MCF 10A (cell line): ENCODE results near the gene FDX1. TPM values are rescaled to one million over a fixed set of nuclear protein-coding genes. Genes with fewer than 3 reads are reported as not detected.
A peak's percentile ranks its signal among the peaks of the same experiment; 100 is the strongest.

Source experiments
- BruUV-seq: library from RNA; stranded (reverse); fragments of 400-500 nt; replicated peaks from 2 replicates; lab custom pipeline; 2021; lab: Mats Ljungman, UMichigan
- CTCF ChIA-PET: fragments of 300-600 bp; sonication (Branson Sonifier 250); formaldehyde crosslinking; extraction: SDS; loops from one replicate; lab custom pipeline; 2021; ENCODE audit warnings: antibody characterized with exemption, inconsistent platforms; lab: Yijun Ruan, JAX
- POLR2A ChIA-PET: fragments of 300-600, 350-650 bp; sonication (Branson Sonifier 250); formaldehyde crosslinking; extraction: SDS; loops from one replicate; lab custom pipeline; 2020; ENCODE audit warnings: antibody characterized with exemption, inconsistent platforms; lab: Yijun Ruan, JAX
- DNase-seq: peaks from one replicate; pipeline ENCODE4 v3.0.0-alpha.2; 2018; ENCODE audit not compliant: unreplicated experiment
- H3K27ac Mint-ChIP-seq: one replicate; pipeline ENCODE4 v1.8.0; 2022; ENCODE audit warnings: mild to moderate bottlenecking, low read depth, mixed read lengths; ENCODE audit not compliant: unreplicated experiment
- H3K27me3 Mint-ChIP-seq: one replicate; pipeline ENCODE4 v1.8.0; 2022; ENCODE audit warnings: mixed read lengths; ENCODE audit not compliant: insufficient read depth, unreplicated experiment
- H3K36me3 Mint-ChIP-seq: one replicate; pipeline ENCODE4 v1.8.0; 2022; ENCODE audit warnings: mild to moderate bottlenecking, moderate library complexity, mixed read lengths; ENCODE audit not compliant: insufficient read depth, unreplicated experiment
- H3K4me1 Mint-ChIP-seq: one replicate; pipeline ENCODE4 v1.8.0; 2022; ENCODE audit warnings: mixed read lengths; ENCODE audit not compliant: insufficient read depth, unreplicated experiment
- H3K4me3 Mint-ChIP-seq: one replicate; pipeline ENCODE4 v1.8.0; 2022; ENCODE audit warnings: mild to moderate bottlenecking, moderate library complexity, mixed read lengths; ENCODE audit not compliant: unreplicated experiment
- H3K9me3 Mint-ChIP-seq: one replicate; pipeline ENCODE4 v1.8.0; 2022; ENCODE audit warnings: mixed read lengths; ENCODE audit not compliant: unreplicated experiment
- CTCF ChIP-seq: fragments of 200-600 bp; IDR thresholded peaks from one replicate; pipeline ENCODE4 v1.8.0; 2022; ENCODE audit warnings: antibody characterized with exemption, mild to moderate bottlenecking; ENCODE audit not compliant: unreplicated experiment
- intact Hi-C: fragments of 100-400 bp; cut with micrococcal nuclease; formaldehyde crosslinking; loops from 2 replicates; pipeline ENCODE4 v1.14.1; 2022
- total RNA-seq: library from RNA; stranded (reverse); gene quantifications from 2 replicates; pipeline ENCODE4 v1.2.3, GENCODE V29; 2022

The FDX1 gene
- total RNA-seq, 1 experiment from 2014 or later: 21.1 TPM

- no peaks in the 10 kb centered on the region for H3K9me3 Mint-ChIP-seq
- ChIA-PET POLR2A (no interaction called here), CTCF (no interaction called here)
- TF ChIP-seq CTCF: no peak
- intact Hi-C loops: no loop called here
- BruUV-seq: no TSS peak
- no peak overlapping the region for H3K27ac Mint-ChIP-seq
- peaks cover 11% of the 10 kb centered on the region for H3K36me3 Mint-ChIP-seq
- DNase-seq: no peak
- H3K27me3 Mint-ChIP-seq: no peaks in the 10 kb centered on the region
- H3K4me3 Mint-ChIP-seq: no peak overlapping the region
- H3K4me1 Mint-ChIP-seq: no peaks in the 10 kb centered on the region
Measured at GRCh38 chr11:110453684-110454354, 24.1 kb downstream of the FDX1 start.

DNA sequence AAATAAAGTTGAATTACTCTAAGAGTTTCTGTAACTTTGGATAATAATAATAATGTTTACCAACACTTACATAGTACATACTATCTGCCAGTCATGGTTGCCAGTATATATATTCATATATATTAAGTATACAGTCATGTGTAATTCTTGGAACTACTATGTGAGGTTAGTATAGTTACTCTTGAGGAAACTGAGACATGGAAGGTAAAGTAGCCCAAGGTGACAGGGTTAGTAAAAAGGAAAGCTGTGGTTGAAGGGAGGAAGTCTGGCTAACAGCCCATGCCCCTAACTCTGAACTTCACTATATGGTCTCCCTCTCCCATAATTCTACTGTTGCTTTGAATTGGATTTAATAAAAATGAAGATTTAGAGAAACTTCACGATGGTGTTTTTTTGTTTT lies 24.9 kb downstream of the FDX1 start:
- no peak for TF ChIP-seq CTCF
- ChIA-PET CTCF (interaction anchor here (0.7 kb wide), 1 partner anchor 555 kb away, joined by 3 read pairs; no protein-coding TSS in a partner anchor), POLR2A (interaction anchor here (0.7 kb wide), 1 partner anchor 24 kb away, joined by 3 read pairs; no protein-coding TSS in a partner anchor)
- no peaks in the 10 kb centered on the region for H3K4me1 Mint-ChIP-seq
- H3K27me3 Mint-ChIP-seq: no peaks in the 10 kb centered on the region
- BruUV-seq: no TSS peak
- peaks cover 16% of the 10 kb centered on the region for H3K36me3 Mint-ChIP-seq
- no peaks in the 10 kb centered on the region for H3K9me3 Mint-ChIP-seq
- intact Hi-C loops: no loop called here
- no peak overlapping the region for H3K4me3 Mint-ChIP-seq
- DNase-seq: no peak
- H3K27ac Mint-ChIP-seq: no peak overlapping the region

DNA sequence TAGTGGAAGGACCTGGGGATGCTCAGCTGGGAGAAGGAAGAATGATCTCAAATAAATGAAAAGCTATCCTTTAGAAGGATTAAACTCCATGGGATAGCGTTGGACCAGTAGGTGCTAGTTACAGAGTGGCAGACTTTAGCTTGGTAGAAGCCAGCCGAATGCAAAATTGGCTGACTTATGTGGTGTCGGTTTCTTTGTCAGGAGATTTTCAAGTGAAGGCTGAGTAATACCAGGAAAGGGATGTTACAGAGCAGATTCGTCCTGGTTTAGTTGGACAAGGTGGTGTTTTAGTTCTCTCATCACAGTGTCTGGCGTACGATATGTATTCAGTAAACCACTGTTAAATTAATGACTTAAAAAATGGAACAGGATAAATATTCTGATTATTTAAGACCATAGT lies 26.0 kb downstream of the FDX1 start:
- intact Hi-C loops: no loop called here
- Mint-ChIP-seq H3K27me3 (no peaks in the 10 kb centered on the region), H3K36me3 (peaks cover 20% of the 10 kb centered on the region), H3K4me3 (no peak overlapping the region), H3K4me1 (no peaks in the 10 kb centered on the region), H3K27ac (no peak overlapping the region), H3K9me3 (no peaks in the 10 kb centered on the region)
- BruUV-seq: no TSS peak
- POLR2A ChIA-PET: interaction anchor here (0.7 kb wide), 1 partner anchor 10 kb away, joined by 3 read pairs; no protein-coding TSS in a partner anchor
- CTCF ChIA-PET: interaction anchor here (0.6 to 1.0 kb wide), 3 partner anchors 127 to 775 kb away, joined by 3 to 5 read pairs (median 3); no protein-coding TSS in a partner anchor
- no peak for TF ChIP-seq CTCF
- no peak for DNase-seq

DNA sequence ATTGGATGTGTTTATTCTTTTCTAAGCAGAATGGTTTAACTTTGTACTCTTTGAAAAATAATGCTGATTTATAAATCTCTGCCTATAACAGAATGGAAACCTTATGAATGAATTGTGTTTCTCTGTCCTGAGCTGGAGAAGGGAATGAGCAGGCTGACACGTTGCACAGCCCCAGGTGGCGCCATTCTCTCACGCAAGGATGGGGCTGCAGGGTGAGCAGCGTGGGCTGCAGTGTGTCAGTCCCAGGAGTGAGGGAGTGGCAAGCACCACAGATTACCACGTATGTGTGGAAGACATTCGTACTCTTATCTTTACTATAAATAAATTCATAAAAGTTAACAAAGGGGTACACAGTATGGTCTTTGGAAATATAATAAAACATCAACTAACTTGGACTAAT lies 33.4 kb downstream of the FDX1 start:
- ChIA-PET CTCF (interaction anchor here (1.2 to 2.3 kb wide), 3 partner anchors 18 to 767 kb away, joined by 4 to 19 read pairs (median 7); no protein-coding TSS in a partner anchor), POLR2A (interaction anchor here (0.9 kb wide), 1 partner anchor 767 kb away, joined by 3 read pairs; no protein-coding TSS in a partner anchor)
- no TSS peak for BruUV-seq
- no peak overlapping the region for H3K27ac Mint-ChIP-seq
- peak; percentile 52 for DNase-seq
- no peaks in the 10 kb centered on the region for H3K27me3 Mint-ChIP-seq
- H3K4me1 Mint-ChIP-seq: no peaks in the 10 kb centered on the region
- intact Hi-C loops: loop anchor here (1.0 to 10.0 kb wide), 2 partner anchors 767 to 972 kb away; no protein-coding TSS in a partner anchor
- peak; percentile 49 for TF ChIP-seq CTCF
- peaks cover 44% of the 10 kb centered on the region for H3K36me3 Mint-ChIP-seq
- no peak overlapping the region for H3K4me3 Mint-ChIP-seq
- no peaks in the 10 kb centered on the region for H3K9me3 Mint-ChIP-seq
